ENCODE data around the gene AGER.
"Not testable (repeated sequence)": the region's sequence is repeated elsewhere in the genome, so short reads cannot be mapped to it uniquely, and the experiment has no call there.

Gene AGER

GRCh38 chr6:32151181-32151862 is 32.7 kb downstream of the AGER start:
- DNase-seq (ENCODE audit: low read depth in 2 of 3, low spot score in 2 of 3): no peak

GRCh38 chr6:32149932-32150870 is 33.9 kb downstream of the AGER start:
- no peak for DNase-seq (ENCODE audit: low read depth in 2 of 3, low spot score in 2 of 3)

- no peak for DNase-seq (ENCODE audit: low read depth in 2 of 3, low spot score in 2 of 3)
These were observed 34.8 kb downstream of the AGER start for GRCh38 chr6:32149092-32149755.

- peak; percentile 31 to 59 (median 46) for DNase-seq (ENCODE audit: low read depth in 2 of 3, low spot score in 2 of 3)
These were observed 35.6 kb downstream of the AGER start for GRCh38 chr6:32148289-32149091.

GRCh38 chr6:32147401-32148132 is 36.5 kb downstream of the AGER start:
- no peak for DNase-seq (ENCODE audit: low read depth in 2 of 3, low spot score in 2 of 3)

- DNase-seq (ENCODE audit: low read depth in 2 of 3, low spot score in 2 of 3): no peak
These were observed 37.4 kb downstream of the AGER start for GRCh38 chr6:32146687-32147086.

GRCh38 chr6:32146287-32146686 is 37.8 kb downstream of the AGER start:
- no peak for DNase-seq (ENCODE audit: low read depth in 2 of 3, low spot score in 2 of 3)

GRCh38 chr6:32144238-32144637 is 39.8 kb downstream of the AGER start:
- not testable (repeated sequence) for DNase-seq (ENCODE audit: low read depth in 2 of 3, low spot score in 2 of 3)

- DNase-seq (ENCODE audit: low read depth in 2 of 3, low spot score in 2 of 3): no peak
These were observed 43.5 kb downstream of the AGER start for GRCh38 chr6:32140420-32141046.

- no peak for DNase-seq (ENCODE audit: low read depth in 2 of 3, low spot score in 2 of 3)
These were observed 44.5 kb downstream of the AGER start for GRCh38 chr6:32139590-32139989.

- no peak for DNase-seq (ENCODE audit: low read depth in 2 of 3, low spot score in 2 of 3)
These were observed 46.6 kb downstream of the AGER start for GRCh38 chr6:32137454-32137853.

GRCh38 chr6:32133786-32134185 is 50.3 kb downstream of the AGER start:
- no peak for DNase-seq (ENCODE audit: low read depth in 2 of 3, low spot score in 2 of 3)

- no peak for DNase-seq (ENCODE audit: low read depth in 2 of 3, low spot score in 2 of 3)
These were observed 51.9 kb downstream of the AGER start for GRCh38 chr6:32132110-32132509.

GRCh38 chr6:32131439-32131948 is 52.6 kb downstream of the AGER start:
- DNase-seq (ENCODE audit: low read depth in 2 of 3, low spot score in 2 of 3): no peak

Measured in activated CD8-positive, alpha-beta memory T cell treated with anti-CD3 and anti-CD28 coated beads for 48 hours (primary cell).